Caco-2 (cell line): ENCODE data around the gene COL9A3. TPM values are rescaled to one million over a fixed set of nuclear protein-coding genes. Genes with fewer than 3 reads are reported as not detected.

Experiments used
- BruUV-seq: library from RNA; stranded (reverse); fragments of 400-500 nt; replicated peaks from 2 replicates; lab custom pipeline; 2021; lab: Mats Ljungman, UMichigan
- CTCF ChIA-PET: fragments of 300-600 bp; sonication (Branson Sonifier 250); formaldehyde crosslinking; loops from one replicate; lab custom pipeline; 2022; ENCODE audit warnings: antibody characterized with exemption; lab: Charles Lee
- POLR2A ChIA-PET: fragments of 300-600 bp; sonication (Branson Sonifier 250); formaldehyde crosslinking; loops from one replicate; lab custom pipeline; 2022; ENCODE audit warnings: antibody characterized with exemption; lab: Charles Lee
- DNase-seq, 2 experiments: peaks; one replicate each; pipeline versions ENCODE4 v3.0.0 to v3.0.0-alpha.2; 2020 to 2022
- H3K27me3 ChIP-seq: replicated peaks from 2 replicates; pipeline ENCODE4 v1.6.0; 2011; ENCODE audit warnings: low read length; ENCODE audit not compliant: control insufficient read depth, insufficient read depth
- H3K36me3 ChIP-seq: 2 replicates; pipeline ENCODE4 v1.5.1; 2011; ENCODE audit warnings: low read length; ENCODE audit not compliant: control insufficient read depth, insufficient read depth
- H3K4me1 ChIP-seq: fragments of 250-450 bp; sonication (Bioruptor Pico); 2 replicates; pipeline ENCODE4 v1.5.1; 2020; ENCODE audit warnings: mild to moderate bottlenecking
- H3K4me3 ChIP-seq: 2 replicates; pipeline ENCODE4 v1.5.1; 2011; ENCODE audit warnings: low read depth, mild to moderate bottlenecking, control low read depth, low read length
- H3K9me3 ChIP-seq: fragments of 250-450 bp; sonication (Bioruptor Pico); 2 replicates; pipeline ENCODE4 v1.5.1; 2020; ENCODE audit warnings: mild to moderate bottlenecking, moderate library complexity
- H3K27ac Mint-ChIP-seq: one replicate; pipeline ENCODE4 v1.8.0; 2022; ENCODE audit warnings: mixed read lengths; ENCODE audit not compliant: unreplicated experiment
- H3K27me3 Mint-ChIP-seq: one replicate; pipeline ENCODE4 v1.8.0; 2022; ENCODE audit warnings: mixed read lengths; ENCODE audit not compliant: insufficient read depth, unreplicated experiment
- H3K36me3 Mint-ChIP-seq: one replicate; pipeline ENCODE4 v1.8.0; 2022; ENCODE audit warnings: mild to moderate bottlenecking, mixed read lengths; ENCODE audit not compliant: insufficient read depth, unreplicated experiment
- H3K4me1 Mint-ChIP-seq: one replicate; pipeline ENCODE4 v1.8.0; 2022; ENCODE audit warnings: low read depth, mixed read lengths; ENCODE audit not compliant: unreplicated experiment
- H3K4me3 Mint-ChIP-seq: one replicate; pipeline ENCODE4 v1.8.0; 2022; ENCODE audit warnings: mild to moderate bottlenecking, moderate library complexity, mixed read lengths; ENCODE audit not compliant: unreplicated experiment
- H3K9me3 Mint-ChIP-seq: one replicate; pipeline ENCODE4 v1.8.0; 2022; ENCODE audit warnings: mixed read lengths; ENCODE audit not compliant: unreplicated experiment
- intact Hi-C: fragments of 100-400 bp; cut with micrococcal nuclease; formaldehyde crosslinking; loops from one replicate; pipeline ENCODE4 v1.10.0; 2022; ENCODE audit not compliant: unreplicated experiment
- total RNA-seq: library from RNA; stranded (reverse); gene quantifications from 2 replicates; pipeline ENCODE4 v1.2.3, GENCODE V29; 2022
- TF ChIP-seq, protein P1 (sequence below), 2 experiments: fragments of 200-600 bp in 1 of 2; IDR thresholded peaks; 1 replicate in 1 of 2; 2 replicates in 1 of 2; pipeline versions ENCODE4 v1.5.1 to v1.8.0; 2011 to 2022; ENCODE audit warnings: antibody characterized with exemption in 1 of 2, control low read depth in 1 of 2, inconsistent platforms in 1 of 2, low read depth in 1 of 2, low read length in 1 of 2, mild to moderate bottlenecking in 1 of 2, moderate library complexity in 1 of 2; ENCODE audit not compliant: insufficient read depth in 1 of 2, severe bottlenecking in 1 of 2, unreplicated experiment in 1 of 2

COL9A3 gene
- total RNA-seq, 1 experiment from 2014 or later, result 6.4 TPM

GRCh38 chr20:62828511-62829230 lies 11.8 kb downstream of the COL9A3 start:
- TF ChIP-seq, protein P1, sequence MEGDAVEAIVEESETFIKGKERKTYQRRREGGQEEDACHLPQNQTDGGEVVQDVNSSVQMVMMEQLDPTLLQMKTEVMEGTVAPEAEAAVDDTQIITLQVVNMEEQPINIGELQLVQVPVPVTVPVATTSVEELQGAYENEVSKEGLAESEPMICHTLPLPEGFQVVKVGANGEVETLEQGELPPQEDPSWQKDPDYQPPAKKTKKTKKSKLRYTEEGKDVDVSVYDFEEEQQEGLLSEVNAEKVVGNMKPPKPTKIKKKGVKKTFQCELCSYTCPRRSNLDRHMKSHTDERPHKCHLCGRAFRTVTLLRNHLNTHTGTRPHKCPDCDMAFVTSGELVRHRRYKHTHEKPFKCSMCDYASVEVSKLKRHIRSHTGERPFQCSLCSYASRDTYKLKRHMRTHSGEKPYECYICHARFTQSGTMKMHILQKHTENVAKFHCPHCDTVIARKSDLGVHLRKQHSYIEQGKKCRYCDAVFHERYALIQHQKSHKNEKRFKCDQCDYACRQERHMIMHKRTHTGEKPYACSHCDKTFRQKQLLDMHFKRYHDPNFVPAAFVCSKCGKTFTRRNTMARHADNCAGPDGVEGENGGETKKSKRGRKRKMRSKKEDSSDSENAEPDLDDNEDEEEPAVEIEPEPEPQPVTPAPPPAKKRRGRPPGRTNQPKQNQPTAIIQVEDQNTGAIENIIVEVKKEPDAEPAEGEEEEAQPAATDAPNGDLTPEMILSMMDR (IDR thresholded peaks at IDR 0.05; ENCODE audit: insufficient read depth in 1 of 2, low read depth in 1 of 2, low read length in 1 of 2, severe bottlenecking in 1 of 2, unreplicated experiment in 1 of 2), result no peak
- Histone ChIP-seq H3K9me3 (no peaks in the 10 kb centered on the region), H3K36me3 (no peaks in the 10 kb centered on the region), H3K27me3 (no peaks in the 10 kb centered on the region), H3K4me3 (no peak overlapping the region), H3K4me1 (peaks cover 9% of the 10 kb centered on the region)
- Mint-ChIP-seq H3K9me3 (no peaks in the 10 kb centered on the region), H3K36me3 (no peaks in the 10 kb centered on the region), H3K4me3 (no peak overlapping the region), H3K4me1 (peaks cover 11% of the 10 kb centered on the region), H3K27me3 (no peaks in the 10 kb centered on the region), H3K27ac (no peak overlapping the region)
- ChIA-PET CTCF (no interaction called here), POLR2A (no interaction called here)
- DNase-seq, result no peak
- intact Hi-C loops, result no loop called here
- no TSS peak for BruUV-seq

DNA sequence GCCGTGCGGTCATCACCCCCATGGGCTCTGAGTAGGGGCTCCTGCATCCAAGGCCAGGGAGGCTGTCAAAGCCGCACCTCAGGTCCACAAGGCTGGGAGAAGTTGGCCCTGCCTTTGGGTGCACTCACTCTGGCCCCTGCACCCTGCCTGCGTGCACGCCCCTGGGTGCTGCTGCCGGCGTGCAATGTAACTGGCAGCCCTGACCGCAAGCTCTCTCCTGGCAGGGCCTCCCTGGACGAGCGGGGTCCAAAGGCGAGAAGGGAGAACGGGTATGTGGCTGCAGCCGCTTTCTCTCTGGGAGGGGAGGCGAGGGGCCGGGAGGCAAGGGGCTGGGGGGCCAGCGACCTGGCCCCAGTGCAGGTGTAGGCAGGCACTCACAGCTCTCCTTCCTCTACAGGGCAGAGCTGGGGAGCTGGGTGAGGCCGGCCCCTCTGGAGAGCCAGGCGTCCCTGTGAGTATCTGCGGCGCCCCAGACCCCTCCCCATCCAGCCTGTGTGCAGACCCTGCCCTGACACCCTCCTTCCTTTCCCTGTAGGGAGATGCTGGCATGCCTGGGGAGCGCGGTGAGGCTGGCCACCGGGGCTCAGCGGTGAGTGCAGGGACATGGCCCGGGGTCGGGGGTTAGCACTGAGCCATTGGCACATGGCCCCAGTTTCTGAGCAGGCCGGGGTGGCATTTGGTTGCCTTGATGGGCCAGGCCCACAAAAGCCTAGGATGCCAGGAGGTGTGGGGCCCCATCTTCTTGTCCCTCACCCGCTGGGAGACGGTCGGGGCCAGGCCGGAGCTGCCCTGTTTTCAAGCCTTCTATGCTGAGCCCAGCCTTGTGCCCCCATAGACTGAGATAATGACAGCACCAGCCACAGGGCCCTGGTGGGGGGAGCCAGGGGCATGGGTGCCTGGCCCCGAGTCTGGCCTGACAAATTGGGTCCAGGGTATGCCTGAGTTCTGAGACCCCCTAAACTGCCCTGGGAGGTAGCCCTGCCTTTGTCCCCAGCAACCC lies 12.7 kb downstream of the COL9A3 start:
- H3K4me1 ChIP-seq, result peaks cover 6% of the 10 kb centered on the region
- no TSS peak for BruUV-seq
- ChIA-PET POLR2A (no interaction called here), CTCF (no interaction called here)
- intact Hi-C loops, result no loop called here
- H3K4me3 Mint-ChIP-seq, result no peak overlapping the region
- no peaks in the 10 kb centered on the region for H3K36me3 Mint-ChIP-seq
- H3K9me3 ChIP-seq, result no peaks in the 10 kb centered on the region
- H3K27me3 ChIP-seq, result no peaks in the 10 kb centered on the region
- DNase-seq, result no peak
- H3K27me3 Mint-ChIP-seq, result no peaks in the 10 kb centered on the region
- TF ChIP-seq, protein P1 (IDR thresholded peaks at IDR 0.05; ENCODE audit: insufficient read depth in 1 of 2, low read depth in 1 of 2, low read length in 1 of 2, severe bottlenecking in 1 of 2, unreplicated experiment in 1 of 2), result no peak
- no peak overlapping the region for H3K4me3 ChIP-seq
- H3K36me3 ChIP-seq, result no peaks in the 10 kb centered on the region
- no peak overlapping the region for H3K27ac Mint-ChIP-seq
- H3K9me3 Mint-ChIP-seq, result no peaks in the 10 kb centered on the region
- peaks cover 11% of the 10 kb centered on the region for H3K4me1 Mint-ChIP-seq

DNA sequence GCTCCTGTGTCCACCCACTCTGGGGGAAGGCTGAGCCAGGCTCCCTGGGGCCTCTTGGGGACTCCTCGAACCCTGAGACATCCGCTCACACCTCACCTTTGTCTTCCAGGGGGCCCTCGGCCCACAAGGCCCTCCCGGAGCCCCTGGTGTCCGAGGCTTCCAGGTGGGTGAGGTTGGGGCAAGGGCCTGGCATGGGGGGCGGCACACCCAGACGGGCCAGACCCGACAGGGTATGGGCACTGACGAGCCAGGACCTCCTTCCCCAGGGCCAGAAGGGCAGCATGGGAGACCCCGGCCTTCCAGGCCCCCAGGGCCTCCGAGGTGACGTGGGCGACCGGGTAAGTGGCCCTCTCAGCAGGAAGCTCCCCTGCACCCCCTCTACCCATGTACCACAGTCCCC lies 13.4 kb downstream of the COL9A3 start:
- TF ChIP-seq, protein P1 (IDR thresholded peaks at IDR 0.05; ENCODE audit: insufficient read depth in 1 of 2, low read depth in 1 of 2, low read length in 1 of 2, severe bottlenecking in 1 of 2, unreplicated experiment in 1 of 2), result no peak
- Histone ChIP-seq H3K4me1 (peaks cover 4% of the 10 kb centered on the region; the same call in 1 of the 2 replicates), H3K36me3 (no peaks in the 10 kb centered on the region), H3K27me3 (no peaks in the 10 kb centered on the region), H3K9me3 (no peaks in the 10 kb centered on the region), H3K4me3 (no peak overlapping the region)
- Mint-ChIP-seq H3K27me3 (no peaks in the 10 kb centered on the region), H3K27ac (no peak overlapping the region), H3K4me1 (peaks cover 11% of the 10 kb centered on the region), H3K4me3 (no peak overlapping the region), H3K9me3 (no peaks in the 10 kb centered on the region), H3K36me3 (no peaks in the 10 kb centered on the region)
- no TSS peak for BruUV-seq
- intact Hi-C loops, result no loop called here
- ChIA-PET POLR2A (no interaction called here), CTCF (no interaction called here)
- DNase-seq, result no peak
